Superior temporal gyrus (tissue), 1 donor: ENCODE measurements around the gene APOA1.
"Not testable (repeated sequence)": the region's sequence is repeated elsewhere in the genome, so short reads cannot be mapped to it uniquely, and the experiment has no call there.

Source experiments
- DNase-seq: peaks from one replicate; pipeline ENCODE4 v3.0.0-alpha.2; 2016; ENCODE audit errors: extremely low spot score

Gene APOA1

GRCh38 chr11:116857936-116858335, 20.5 kb upstream of the APOA1 start:
- DNase-seq = no peak

DNA sequence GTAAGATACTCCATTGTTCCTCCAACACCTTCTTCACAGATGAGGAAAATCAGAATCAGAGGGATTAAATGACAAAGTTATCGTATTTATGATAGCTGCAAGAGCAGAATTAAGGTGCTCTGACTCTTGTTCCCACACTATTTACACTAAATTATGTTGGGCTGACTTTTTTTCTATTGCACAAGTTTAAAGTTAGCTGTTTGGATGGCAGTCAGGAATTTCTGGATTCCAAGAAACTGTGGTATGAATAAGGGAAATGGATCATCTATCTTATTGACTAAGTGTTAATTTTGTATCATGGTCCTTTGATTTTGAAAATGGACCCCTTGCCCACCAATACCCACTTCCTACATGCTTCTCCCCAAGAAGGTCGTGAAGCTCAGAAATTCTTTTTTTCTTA, 19.9 kb upstream of the APOA1 start:
- DNase-seq = no peak

DNA sequence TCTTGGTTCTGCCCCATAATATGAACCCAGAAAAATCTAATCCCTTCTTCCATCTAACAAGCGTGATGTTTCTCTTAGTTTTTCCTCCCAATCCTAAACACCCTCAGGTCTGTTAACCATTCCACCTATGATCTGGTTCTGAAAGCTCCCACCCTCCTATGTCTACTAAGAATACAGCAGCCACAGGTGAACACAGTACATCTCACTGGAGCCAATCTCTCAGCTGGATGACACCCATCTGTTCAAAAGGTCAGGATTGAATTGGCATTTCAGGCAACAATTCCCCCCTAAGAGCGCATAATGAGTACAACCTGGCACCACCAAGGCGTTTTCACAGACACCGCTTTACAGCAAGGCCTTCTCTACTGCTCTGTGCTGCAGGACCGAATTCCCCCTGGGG, 19.0 kb upstream of the APOA1 start:
- no peak for DNase-seq

DNA sequence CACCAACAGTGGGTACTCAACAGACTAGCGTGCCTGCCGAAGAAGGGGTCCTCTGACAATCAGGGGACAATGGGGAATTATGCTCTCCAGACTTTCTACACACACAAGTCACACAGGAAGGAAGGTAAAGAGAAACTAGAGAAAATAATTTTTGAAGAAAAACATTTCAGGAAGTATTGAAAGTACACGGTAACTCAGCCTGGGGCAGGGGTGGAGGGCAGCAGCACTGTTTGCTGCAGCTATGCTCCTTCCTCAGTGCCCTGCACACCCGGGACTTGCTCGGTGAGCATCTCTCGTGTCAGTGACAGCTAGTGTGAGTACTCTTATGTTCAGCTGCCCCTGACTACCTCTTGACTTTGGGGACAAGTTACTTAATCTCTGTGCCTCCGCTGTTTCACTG, 18.0 kb upstream of the APOA1 start:
- DNase-seq = no peak

DNA sequence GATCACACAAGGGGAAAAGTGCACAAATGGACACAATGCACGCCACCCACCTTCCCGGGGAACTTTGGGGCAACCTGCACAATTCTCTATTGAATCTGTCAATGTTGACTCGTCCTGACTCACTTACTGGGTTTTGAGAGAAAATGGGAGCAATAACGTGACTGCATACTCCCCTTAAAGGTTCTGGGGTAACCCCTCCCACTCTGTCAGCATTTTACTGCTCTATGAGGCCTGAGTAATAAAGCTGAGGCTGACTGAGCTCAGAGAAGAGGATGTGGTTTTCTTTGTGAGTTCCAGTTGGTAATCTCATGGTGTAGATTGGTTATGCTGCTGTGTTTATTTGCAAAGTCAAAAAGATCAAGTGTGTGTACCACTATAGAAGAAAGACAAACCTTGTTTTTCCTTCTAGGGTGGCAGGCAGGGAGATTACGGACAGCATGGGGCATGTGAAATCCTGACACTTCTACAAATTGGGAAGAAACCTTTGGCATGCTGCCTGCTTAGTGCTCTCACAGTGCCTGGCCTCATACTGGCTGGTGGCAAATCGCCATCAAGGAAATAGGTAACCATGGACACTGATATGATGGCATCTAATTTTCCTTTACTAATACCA, 16.1 kb upstream of the APOA1 start:
- no peak for DNase-seq

DNA sequence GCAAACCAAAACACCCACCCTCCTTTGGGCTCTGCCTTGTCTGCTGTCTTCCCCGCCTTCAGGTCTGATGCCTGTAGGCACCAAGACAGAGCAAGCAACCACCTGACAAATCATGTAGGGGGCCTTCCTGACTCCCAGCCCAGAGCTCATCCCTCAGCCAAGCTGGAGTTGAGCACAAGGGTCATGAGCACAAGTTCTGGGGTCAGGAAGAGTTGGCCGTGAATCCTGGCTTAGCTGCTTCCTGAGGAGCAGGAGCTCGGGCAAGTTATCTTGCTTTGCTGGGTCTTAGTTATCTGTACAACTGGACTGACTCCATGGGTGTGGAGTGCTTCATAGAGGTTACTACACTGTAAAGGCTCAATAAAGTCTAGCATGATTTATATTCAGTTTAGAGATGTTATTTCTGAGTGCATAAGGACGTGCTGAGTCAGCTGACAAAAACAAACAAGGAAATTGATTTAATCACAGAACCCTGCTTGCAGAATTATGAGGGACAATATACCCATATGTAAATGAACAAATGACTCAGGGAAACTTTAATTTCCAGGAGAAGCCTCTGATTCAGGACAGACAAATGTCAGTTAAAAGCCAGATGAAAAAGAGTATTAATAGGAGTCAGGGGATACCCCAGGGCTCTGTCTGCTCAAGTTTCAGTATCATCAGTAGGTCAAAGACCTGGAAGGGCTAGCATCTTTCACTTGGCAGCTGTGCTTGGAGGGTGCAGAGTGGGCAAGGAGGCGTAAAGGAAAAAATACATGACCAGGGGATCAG, 15.0 kb upstream of the APOA1 start:
- no peak for DNase-seq

DNA sequence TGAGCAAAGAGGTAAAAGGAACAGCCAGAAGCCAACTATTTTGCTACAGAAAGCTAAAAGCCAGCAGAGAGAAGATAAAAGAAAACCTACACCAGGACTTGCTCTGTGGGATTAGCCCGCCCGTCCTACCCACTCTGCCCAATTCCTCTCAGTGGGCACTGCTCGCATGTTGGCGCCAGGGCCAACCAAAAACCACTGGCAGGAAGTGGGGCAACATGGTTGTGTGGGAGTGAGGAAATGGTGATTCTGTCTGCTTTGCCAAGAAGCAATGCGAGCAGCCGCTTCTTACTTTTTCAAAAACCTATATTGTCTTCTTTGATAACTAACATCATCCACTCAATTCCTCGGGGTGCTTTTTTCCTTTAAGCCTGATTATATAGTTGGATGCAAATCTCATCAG, 14.2 kb upstream of the APOA1 start:
- DNase-seq = no peak

DNA sequence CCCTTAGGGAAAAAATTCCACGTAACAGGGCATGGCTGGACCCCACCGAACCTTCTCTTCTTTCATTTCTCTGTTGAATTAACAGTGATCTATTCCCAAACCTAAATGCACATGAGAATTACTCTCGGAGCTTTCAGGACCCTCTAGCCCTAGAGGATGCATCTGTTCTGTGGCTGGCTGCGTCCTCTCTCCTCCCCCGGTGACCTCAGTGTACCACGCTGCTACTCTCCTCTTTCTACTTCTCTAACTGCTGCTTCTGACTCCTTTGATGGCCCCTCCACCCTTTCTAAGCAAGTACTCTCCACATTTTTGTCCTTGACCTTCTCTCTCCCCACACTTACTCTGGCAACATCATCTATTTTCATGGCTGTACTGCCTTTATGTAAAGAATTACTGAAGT, 12.1 kb upstream of the APOA1 start:
- DNase-seq = no peak

- no peak for DNase-seq
Measured at GRCh38 chr11:116849060-116849459, 11.6 kb upstream of the APOA1 start.

DNA sequence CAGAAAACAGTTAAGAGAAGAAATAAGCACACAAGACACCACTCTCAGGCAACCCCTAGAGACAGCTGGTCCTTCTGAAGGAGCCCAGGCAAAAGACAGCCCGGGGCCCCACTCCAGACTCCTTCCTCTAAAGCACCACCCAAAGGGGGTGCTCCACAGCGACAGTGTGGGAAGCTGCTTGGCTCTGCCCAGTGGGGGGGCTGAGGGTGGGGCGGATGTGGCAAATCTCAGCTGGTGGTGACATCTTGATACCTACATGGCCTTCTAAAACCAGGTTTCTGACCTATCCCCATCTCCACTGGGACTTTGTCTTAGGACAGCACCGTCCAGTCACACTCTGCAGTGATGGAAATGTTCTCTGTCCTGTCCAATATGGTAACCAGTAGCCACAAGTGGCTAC, 10.2 kb upstream of the APOA1 start:
- DNase-seq = no peak

- DNase-seq = no peak
Measured at GRCh38 chr11:116844722-116845121, 7.3 kb upstream of the APOA1 start.

DNA sequence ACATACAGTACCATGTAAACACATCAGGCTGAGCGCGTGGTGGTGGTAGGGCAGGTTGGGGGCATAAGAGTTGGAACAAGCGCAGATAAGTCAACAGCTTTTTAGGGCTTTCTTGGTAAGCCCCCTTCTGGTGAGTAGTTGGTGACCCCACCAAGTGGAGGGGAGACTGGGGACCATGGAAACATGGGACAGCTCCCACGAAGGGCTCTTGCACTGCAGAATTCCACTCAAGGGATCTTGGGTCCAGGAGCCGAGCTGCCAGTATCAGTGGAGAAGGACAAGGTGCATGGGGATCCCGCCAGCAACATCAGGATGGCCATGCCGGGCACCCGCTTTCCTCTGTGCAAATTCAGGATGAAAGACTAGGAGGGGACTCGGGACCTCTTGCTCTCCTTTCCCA, 6.2 kb upstream of the APOA1 start:
- DNase-seq = no peak

DNA sequence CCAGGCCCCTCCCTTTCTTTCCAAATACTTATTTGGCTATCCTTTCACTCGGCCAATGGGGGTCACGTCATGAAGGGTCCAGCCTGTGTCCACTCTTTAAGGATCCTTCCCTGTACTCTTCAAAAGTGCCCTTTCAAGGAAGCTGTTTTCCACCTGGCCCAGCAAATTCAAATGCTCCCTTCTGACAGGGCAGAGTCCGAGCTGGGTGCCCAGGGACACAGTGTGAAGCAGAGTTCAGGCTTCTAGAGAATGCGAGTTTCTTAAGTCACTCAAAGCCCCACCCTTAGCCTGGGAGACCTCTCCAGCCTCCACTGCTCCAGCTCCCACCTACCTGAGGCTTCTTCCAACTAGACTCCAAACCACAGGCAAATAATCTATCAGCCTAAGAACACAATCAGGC, 5.5 kb upstream of the APOA1 start:
- DNase-seq = no peak

DNA sequence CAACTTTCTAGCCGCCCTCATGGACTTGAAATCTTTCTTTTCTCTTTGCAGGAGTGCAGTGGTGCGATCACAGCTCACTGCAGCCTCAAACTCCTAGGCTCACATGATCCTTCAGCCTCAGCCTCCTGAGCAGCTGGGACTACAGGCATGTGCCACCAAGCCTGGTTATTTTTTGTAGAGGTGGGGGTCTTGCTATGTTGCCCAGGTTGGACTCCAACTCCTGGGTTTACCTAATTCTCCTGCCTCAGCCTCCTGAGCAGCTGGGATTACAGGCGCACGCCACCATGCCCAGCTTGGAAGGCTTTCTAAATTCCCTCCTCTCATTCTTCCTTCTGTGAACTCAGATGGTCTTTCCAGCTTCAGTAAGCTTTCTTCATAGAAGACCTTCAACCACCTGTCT, 4.7 kb upstream of the APOA1 start:
- no peak for DNase-seq

- DNase-seq = no peak
Measured at GRCh38 chr11:116840746-116841296, 3.4 kb upstream of the APOA1 start.

DNA sequence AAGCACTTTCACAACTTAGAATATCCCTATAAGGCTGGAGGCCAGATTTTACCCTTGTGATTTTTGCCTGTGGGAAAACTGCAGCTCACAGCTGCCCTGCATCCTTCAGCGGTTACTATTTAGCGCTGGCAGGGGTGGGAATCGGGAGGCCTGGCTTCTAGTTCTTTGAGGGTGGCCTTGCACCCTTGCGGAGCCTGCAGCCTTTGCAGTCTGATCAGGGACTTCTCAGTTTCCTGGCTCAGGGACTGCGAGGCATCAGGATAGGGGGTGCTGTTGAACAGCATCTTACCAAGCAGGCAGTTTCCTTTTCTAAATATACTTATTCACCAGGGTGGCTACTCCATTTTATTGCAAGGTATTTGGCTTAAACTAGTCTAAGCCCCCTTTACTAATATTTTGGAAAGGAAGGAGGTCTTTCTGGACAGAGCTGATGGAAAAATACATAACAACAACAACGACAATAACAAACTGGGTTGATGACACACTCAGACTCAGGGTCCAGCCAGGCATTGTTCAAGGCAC, 2.9 kb upstream of the APOA1 start:
- peak; percentile 50 for DNase-seq

DNA sequence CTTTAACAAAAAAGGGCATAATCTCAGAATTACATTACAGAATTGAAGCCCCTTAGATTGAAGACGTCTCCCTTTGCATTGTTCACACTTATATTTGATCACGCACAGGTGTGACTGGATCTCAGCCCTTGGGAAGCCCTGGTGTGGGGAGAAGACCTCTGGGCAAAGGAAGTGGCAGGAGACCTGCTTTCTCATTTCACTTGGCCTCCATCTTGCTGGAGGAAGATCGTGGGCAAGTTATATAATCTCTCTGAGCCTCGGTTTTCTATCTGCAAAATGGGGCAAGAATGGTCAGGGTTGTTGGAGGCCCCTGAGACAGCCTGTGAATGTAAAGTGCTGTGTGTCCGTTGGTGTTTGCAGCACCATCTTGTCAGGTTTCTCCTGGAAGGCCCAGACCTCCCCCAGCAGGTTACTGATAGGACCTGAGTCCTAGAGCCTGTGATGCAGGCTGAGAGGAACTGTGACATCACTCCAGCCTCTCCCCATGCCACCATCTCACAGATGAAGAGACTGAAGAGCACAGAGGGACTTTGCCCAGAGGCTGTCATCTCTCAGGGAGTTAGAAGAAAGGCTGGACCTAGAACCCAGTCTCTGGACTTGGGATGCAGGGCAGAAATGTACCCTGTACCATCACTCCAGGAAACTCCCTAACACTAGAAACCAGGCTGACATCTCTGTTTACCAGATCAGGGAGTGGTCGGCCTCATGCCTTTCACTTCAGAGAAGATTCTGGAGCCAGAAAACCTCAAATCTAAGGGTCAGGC, 1.1 kb upstream of the APOA1 start:
- no peak for DNase-seq

DNA sequence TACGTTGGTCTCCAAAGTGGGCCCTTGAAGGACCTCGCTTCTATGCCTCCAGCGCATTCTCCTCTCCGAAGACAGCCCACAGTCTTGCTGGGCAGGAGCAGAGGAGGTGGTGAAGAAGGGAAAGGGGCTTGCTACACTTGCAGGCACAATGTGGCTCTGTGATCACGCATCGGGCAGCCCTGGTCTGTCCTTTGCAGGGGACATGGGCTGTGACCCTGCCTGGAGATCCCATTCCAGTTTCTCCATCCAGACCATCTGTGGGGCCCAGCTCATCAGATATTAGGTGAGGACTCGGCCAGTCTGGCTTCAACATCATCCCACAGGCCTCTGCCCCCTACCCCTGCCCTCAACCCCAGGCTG, 810 bp downstream of the APOA1 start:
- DNase-seq = no peak

- DNase-seq = peak; percentile 77
Measured at GRCh38 chr11:116835791-116836631, 1.4 kb downstream of the APOA1 start.

DNA sequence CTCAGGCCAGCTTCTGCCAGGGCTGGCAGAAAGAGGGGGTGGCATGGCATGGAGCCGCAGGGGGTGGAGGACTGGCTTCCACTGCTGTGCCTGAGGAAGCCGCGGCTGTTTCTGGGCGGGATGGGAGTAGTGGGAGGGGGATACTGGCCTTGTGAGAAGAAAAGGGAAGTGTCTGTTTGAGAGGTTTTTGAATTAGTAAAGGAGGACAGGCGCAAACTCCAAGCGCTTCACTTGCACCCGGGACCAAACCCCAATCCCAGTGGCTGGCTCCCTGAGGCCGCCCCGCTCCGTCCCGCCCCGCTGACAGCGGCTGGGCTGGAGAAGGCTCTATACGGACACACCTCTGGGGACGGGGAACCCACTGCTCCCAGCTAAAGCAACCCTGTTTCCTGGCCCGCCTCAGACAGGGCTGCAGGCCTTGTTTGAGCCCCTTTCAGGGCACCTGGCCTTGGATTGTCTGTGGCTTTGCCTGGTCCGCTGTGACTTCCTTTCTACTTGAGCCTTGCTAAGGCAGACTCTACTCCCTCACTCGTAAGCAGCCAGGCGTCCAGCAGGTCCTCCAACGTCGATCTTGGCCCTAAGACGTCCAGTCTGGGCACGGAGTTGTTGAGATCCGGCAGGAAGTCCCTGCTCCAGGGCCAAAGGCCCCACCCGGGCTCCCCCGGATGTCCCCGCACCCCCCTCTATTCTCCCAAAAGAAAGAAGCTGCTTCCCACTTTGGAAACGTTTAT, 2.2 kb downstream of the APOA1 start:
- DNase-seq = no peak

GRCh38 chr11:116834535-116835041, 2.8 kb downstream of the APOA1 start:
- DNase-seq = not testable (repeated sequence)
